Effector memory CD4-positive, alpha-beta T cell (primary cell): ENCODE measurements around the gene ITPKC.

Experiments used
- DNase-seq, 3 donors: peaks; one replicate each; pipeline ENCODE4 v3.0.0-alpha.2; 2020
- H3K27ac ChIP-seq: 2 replicates; pipeline ENCODE4 v1.7.0; 2013; ENCODE audit warnings: mild to moderate bottlenecking, low read length, moderate library complexity; ENCODE audit not compliant: insufficient read depth, poor library complexity, severe bottlenecking
- H3K27me3 ChIP-seq: replicated peaks from 2 replicates; pipeline ENCODE4 v1.7.0; 2013; ENCODE audit warnings: mild to moderate bottlenecking, low read length; ENCODE audit not compliant: insufficient read depth, control insufficient read depth, poor library complexity, severe bottlenecking
- H3K36me3 ChIP-seq: 2 replicates; pipeline ENCODE4 v1.7.0; 2013; ENCODE audit warnings: mild to moderate bottlenecking, low read length, moderate library complexity; ENCODE audit not compliant: control insufficient read depth, insufficient read depth
- H3K4me1 ChIP-seq: 2 replicates; pipeline ENCODE4 v1.7.0; 2013; ENCODE audit warnings: low read length, mild to moderate bottlenecking; ENCODE audit not compliant: control insufficient read depth, insufficient read depth, poor library complexity, severe bottlenecking
- H3K4me3 ChIP-seq: 2 replicates; pipeline ENCODE4 v1.7.0; 2013; ENCODE audit warnings: low read length, low read depth, mild to moderate bottlenecking; ENCODE audit not compliant: insufficient read depth, poor library complexity, severe bottlenecking
- H3K9me3 ChIP-seq: 2 replicates; pipeline ENCODE4 v1.7.0; 2013; ENCODE audit warnings: mild to moderate bottlenecking, low read length, moderate library complexity; ENCODE audit not compliant: control insufficient read depth
- total RNA-seq, 3 donors: gene quantifications; one replicate each; lab custom pipeline; 2026; lab: John Stamatoyannopoulos, UW

Gene ITPKC
- total RNA-seq: 16.7 to 27.8 (median 16.8) reads per million in 3 donors

GRCh38 chr19:40716482-40717324, at the start of gene ITPKC, which contains the start of gene COQ8B:
Gene ITPKC (plus strand): TSS chr19:40717112. CDS start chr19:40717136, 24 bp downstream.
Gene COQ8B (minus strand): TSS chr19:40716886. CDS start chr19:40714632, 2,254 bp downstream.
- Histone ChIP-seq H3K4me1 (peaks cover 45% of the 10 kb centered on the region), H3K27me3 (no peaks in the 10 kb centered on the region), H3K4me3 (peak within 1 kb of the TSS; percentile 67), H3K9me3 (no peaks in the 10 kb centered on the region), H3K36me3 (peaks cover 1% of the 10 kb centered on the region), H3K27ac (peak within 1 kb of the TSS; percentile 95)
- peak; percentile 99 to 100 (median 99) for DNase-seq

GRCh38 chr19:40667602-40668001, 49.3 kb upstream of the ITPKC start:
- Histone ChIP-seq H3K36me3 (peaks cover 20% of the 10 kb centered on the region), H3K9me3 (peaks cover 3% of the 10 kb centered on the region), H3K4me3 (no peak overlapping the region), H3K27me3 (no peaks in the 10 kb centered on the region), H3K4me1 (no peaks in the 10 kb centered on the region), H3K27ac (no peak overlapping the region)
- DNase-seq: no peak

GRCh38 chr19:40668991-40669614, 47.8 kb upstream of the ITPKC start:
- H3K4me1 ChIP-seq: no peaks in the 10 kb centered on the region
- peaks cover 25% of the 10 kb centered on the region for H3K36me3 ChIP-seq

GRCh38 chr19:40671404-40671803, 45.5 kb upstream of the ITPKC start:
- peaks cover 3% of the 10 kb centered on the region for H3K9me3 ChIP-seq
- DNase-seq: no peak
- H3K4me3 ChIP-seq: no peak overlapping the region
- no peaks in the 10 kb centered on the region for H3K27me3 ChIP-seq
- H3K4me1 ChIP-seq: no peaks in the 10 kb centered on the region
- peaks cover 29% of the 10 kb centered on the region for H3K36me3 ChIP-seq
- H3K27ac ChIP-seq: no peak overlapping the region

More at GRCh38 chr19:40668991-40669614, 47.8 kb upstream of the ITPKC start:
- Histone ChIP-seq H3K9me3 (peaks cover 3% of the 10 kb centered on the region), H3K27me3 (no peaks in the 10 kb centered on the region), H3K27ac (no peak overlapping the region), H3K4me3 (no peak overlapping the region)
- DNase-seq: no peak

- Histone ChIP-seq H3K27ac (no peak overlapping the region), H3K36me3 (peaks cover 29% of the 10 kb centered on the region), H3K4me1 (no peaks in the 10 kb centered on the region), H3K9me3 (peaks cover 3% of the 10 kb centered on the region), H3K27me3 (no peaks in the 10 kb centered on the region), H3K4me3 (no peak overlapping the region)
- no peak for DNase-seq
Measured at GRCh38 chr19:40672038-40672437, 44.9 kb upstream of the ITPKC start.

GRCh38 chr19:40672573-40673299, 44.2 kb upstream of the ITPKC start:
- DNase-seq: no peak
- Histone ChIP-seq H3K27ac (no peak overlapping the region), H3K36me3 (peaks cover 29% of the 10 kb centered on the region), H3K4me1 (no peaks in the 10 kb centered on the region), H3K4me3 (no peak overlapping the region), H3K9me3 (peaks cover 3% of the 10 kb centered on the region), H3K27me3 (no peaks in the 10 kb centered on the region)

DNA sequence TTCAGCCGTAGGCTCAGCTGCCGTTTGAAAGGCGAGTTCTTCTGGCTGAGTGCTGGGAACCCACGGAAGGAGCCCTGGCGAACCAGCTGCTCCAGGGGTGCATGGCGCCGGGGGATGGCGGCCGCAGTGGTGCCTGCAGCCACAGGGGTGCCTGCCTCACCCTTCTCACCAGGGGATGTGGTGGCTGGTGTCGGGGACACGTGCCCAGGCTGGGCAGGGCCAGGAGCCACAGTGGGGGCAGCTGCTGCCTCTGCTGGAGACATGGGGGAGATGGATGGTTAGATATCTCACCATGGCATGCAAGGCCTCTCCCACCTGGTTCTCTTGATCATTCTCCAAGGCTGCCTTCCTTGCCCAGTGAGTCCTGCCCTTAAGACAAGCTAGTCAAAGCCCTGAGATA, 43.5 kb upstream of the ITPKC start:
- Histone ChIP-seq H3K4me3 (no peak overlapping the region), H3K36me3 (peaks cover 29% of the 10 kb centered on the region), H3K27me3 (no peaks in the 10 kb centered on the region), H3K27ac (no peak overlapping the region), H3K4me1 (no peaks in the 10 kb centered on the region), H3K9me3 (peaks cover 3% of the 10 kb centered on the region)
- no peak for DNase-seq

DNA sequence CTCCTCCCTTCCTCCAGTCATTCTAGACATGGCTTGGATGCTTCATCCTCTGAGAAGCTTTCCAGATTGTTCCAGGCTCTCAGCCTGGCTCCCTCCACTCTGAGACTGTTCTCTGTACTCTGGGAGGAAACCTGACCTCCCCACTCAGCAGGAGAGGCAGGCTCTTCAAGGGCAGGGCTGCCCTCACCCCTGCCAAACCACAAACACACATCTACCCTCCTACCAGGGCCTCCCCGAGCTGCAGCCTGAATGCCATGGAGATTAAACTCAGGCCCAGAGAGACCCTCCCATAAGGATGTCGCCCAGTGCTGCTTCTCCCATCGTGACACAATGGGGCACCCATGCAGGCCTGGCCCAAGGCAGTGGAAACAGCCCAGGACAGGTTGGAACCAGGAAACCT, 42.6 kb upstream of the ITPKC start:
- H3K36me3 ChIP-seq: peaks cover 21% of the 10 kb centered on the region
- no peak for DNase-seq
- no peaks in the 10 kb centered on the region for H3K4me1 ChIP-seq
- H3K4me3 ChIP-seq: no peak overlapping the region
- no peak overlapping the region for H3K27ac ChIP-seq
- no peaks in the 10 kb centered on the region for H3K27me3 ChIP-seq
- H3K9me3 ChIP-seq: no peaks in the 10 kb centered on the region

- Histone ChIP-seq H3K4me3 (no peak overlapping the region), H3K36me3 (peaks cover 23% of the 10 kb centered on the region), H3K27ac (no peak overlapping the region), H3K9me3 (no peaks in the 10 kb centered on the region), H3K27me3 (no peaks in the 10 kb centered on the region), H3K4me1 (no peaks in the 10 kb centered on the region)
- DNase-seq: no peak
Measured at GRCh38 chr19:40677156-40677555, 39.8 kb upstream of the ITPKC start.
